Neuronal stem cell (in vitro differentiated cells): ENCODE data around the gene EPAS1.

Experiments
- DNase-seq: peaks from one replicate; pipeline ENCODE4 v3.0.0-alpha.2; 2013; ENCODE audit warnings: low spot score
- H2AFZ ChIP-seq: one replicate; pipeline ENCODE4 v1.6.1; 2013; ENCODE audit warnings: mild to moderate bottlenecking, low read length, inconsistent platforms
- H2AK5ac ChIP-seq: 2 replicates; pipeline ENCODE4 v1.6.1; 2013; ENCODE audit warnings: low read depth, mild to moderate bottlenecking, inconsistent platforms, low read length, moderate library complexity, mixed read lengths
- H2BK120ac ChIP-seq: 2 replicates; pipeline ENCODE4 v1.6.1; 2013; ENCODE audit warnings: low read depth, mild to moderate bottlenecking, inconsistent platforms, low read length, moderate library complexity, mixed read lengths
- H2BK12ac ChIP-seq: one replicate; pipeline ENCODE4 v1.6.1; 2013; ENCODE audit warnings: low read length, inconsistent platforms
- H2BK15ac ChIP-seq: 2 replicates; pipeline ENCODE4 v1.6.1; 2013; ENCODE audit warnings: mild to moderate bottlenecking, low read length, inconsistent platforms, mixed read lengths
- H2BK5ac ChIP-seq: one replicate; pipeline ENCODE4 v1.6.1; 2013; ENCODE audit warnings: inconsistent platforms, mild to moderate bottlenecking, low read length, moderate library complexity
- H3K14ac ChIP-seq: one replicate; pipeline ENCODE4 v1.6.1; 2013; ENCODE audit warnings: low read length, inconsistent platforms
- H3K18ac ChIP-seq: 2 replicates; pipeline ENCODE4 v1.6.1; 2013; ENCODE audit warnings: low read length, inconsistent platforms
- H3K23ac ChIP-seq: 2 replicates; pipeline ENCODE4 v1.6.1; 2013; ENCODE audit warnings: low read depth, mild to moderate bottlenecking, mixed read lengths, low read length, inconsistent platforms; ENCODE audit not compliant: poor library complexity
- H3K27ac ChIP-seq: replicated peaks from 3 replicates; pipeline ENCODE4 v1.5.1; 2013; ENCODE audit warnings: low read length, inconsistent platforms
- H3K27me3 ChIP-seq, 3 experiments: 2 replicates each; pipeline ENCODE4 v1.6.1; 2013; ENCODE audit warnings: low read length in 3 of 3, mild to moderate bottlenecking in 2 of 3, inconsistent platforms in 1 of 3, low read depth in 1 of 3, mixed read lengths in 1 of 3, moderate library complexity in 1 of 3; ENCODE audit not compliant: control insufficient read depth in 3 of 3, insufficient read depth in 3 of 3
- H3K36me3 ChIP-seq, 2 donors: replicated peaks in 1 of 2; 2 replicates each; pipeline ENCODE4 v1.6.1; 2013; ENCODE audit warnings: low read length in 2 of 2; ENCODE audit not compliant: control insufficient read depth in 2 of 2, insufficient read depth in 2 of 2
- H3K4ac ChIP-seq: 2 replicates; pipeline ENCODE4 v1.6.1; 2013; ENCODE audit warnings: inconsistent platforms, mild to moderate bottlenecking, low read length, moderate library complexity
- H3K4me1 ChIP-seq, 2 donors: 1 replicate in 1 of 2; 2 replicates in 1 of 2; pipeline ENCODE4 v1.6.1; 2013; ENCODE audit warnings: low read length in 2 of 2, low read depth in 1 of 2; ENCODE audit not compliant: control insufficient read depth in 2 of 2, insufficient read depth in 1 of 2
- H3K4me2 ChIP-seq: one replicate; pipeline ENCODE4 v1.6.1; 2013; ENCODE audit warnings: mild to moderate bottlenecking, low read length, inconsistent platforms; ENCODE audit not compliant: insufficient read depth, poor library complexity, severe bottlenecking
- H3K4me3 ChIP-seq, 2 donors: 2 replicates each; pipeline ENCODE4 v1.5.1; 2013; ENCODE audit warnings: low read length in 2 of 2, mild to moderate bottlenecking in 2 of 2, inconsistent platforms in 1 of 2, moderate library complexity in 1 of 2
- H3K79me1 ChIP-seq: one replicate; pipeline ENCODE4 v1.6.1; 2013; ENCODE audit warnings: low read depth, mild to moderate bottlenecking, inconsistent platforms, low read length, moderate library complexity
- H3K9ac ChIP-seq: one replicate; pipeline ENCODE4 v1.6.1; 2013; ENCODE audit warnings: mild to moderate bottlenecking, low read depth, low read length, inconsistent platforms; ENCODE audit not compliant: poor library complexity
- H3K9me3 ChIP-seq, 2 donors: replicated peaks in 1 of 2; 2 replicates each; pipeline versions ENCODE3 to v1.6.1; 2013; ENCODE audit warnings: low read length in 2 of 2, mild to moderate bottlenecking in 2 of 2, inconsistent platforms in 1 of 2, low read depth in 1 of 2, mixed read lengths in 1 of 2, moderate library complexity in 1 of 2; ENCODE audit not compliant: control insufficient read depth in 2 of 2, insufficient read depth in 1 of 2
- H4K8ac ChIP-seq: one replicate; pipeline ENCODE4 v1.6.1; 2013; ENCODE audit warnings: low read depth, mild to moderate bottlenecking, inconsistent platforms, low read length, moderate library complexity
- H4K91ac ChIP-seq: one replicate; pipeline ENCODE4 v1.6.1; 2013; ENCODE audit warnings: low read length, low read depth, mild to moderate bottlenecking, inconsistent platforms; ENCODE audit not compliant: poor library complexity
- WGBS, 2 donors: extraction: QIAGEN DNeasy Blood & Tissue Kit; methylation state at CpG; one replicate each; pipeline ENCODE4 v1.1.7; 2013; ENCODE audit warnings: missing lambda C conversion rate in 2 of 2, mixed read lengths in 1 of 2; ENCODE audit not compliant: insufficient read length in 2 of 2, insufficient replicate concordance in 1 of 2; ENCODE audit errors: extremely low coverage in 2 of 2; 5-methylcytosine and 5-hydroxymethylcytosine counted together

EPAS1 gene

GRCh38 chr2:46392561-46393346 lies 95.5 kb downstream of the EPAS1 start:
- H2AFZ ChIP-seq: no peak overlapping the region

GRCh38 chr2:46393347-46393820 lies 96.2 kb downstream of the EPAS1 start:
- no peak for DNase-seq
- H3K4ac ChIP-seq: no peak overlapping the region

More at GRCh38 chr2:46392561-46393346, 95.5 kb downstream of the EPAS1 start:
- Histone ChIP-seq H4K8ac (peak overlapping the region; percentile 43), H3K23ac (no peak overlapping the region), H3K79me1 (no peaks in the 10 kb centered on the region), H4K91ac (no peak overlapping the region), H3K27ac (no peak overlapping the region), H3K18ac (peak overlapping the region; percentile 15), H3K27me3 (peaks cover 0 to 7% (median 0%) of the 10 kb centered on the region in 3 experiments), H3K9ac (no peak overlapping the region), H3K4me3 (no peak overlapping the region), H3K4ac (no peak overlapping the region), H2BK15ac (no peak overlapping the region), H3K4me1 (peaks cover 0 to 7% of the 10 kb centered on the region in 2 donors), H3K9me3 (no peaks in the 10 kb centered on the region), H3K14ac (no peak overlapping the region), H2AK5ac (no peak overlapping the region), H2BK5ac (no peak overlapping the region), H2BK12ac (no peak overlapping the region), H2BK120ac (no peak overlapping the region), H3K4me2 (no peak overlapping the region), H3K36me3 (no peaks in the 10 kb centered on the region)
- DNase-seq: no peak
- no CpG with 5 or more reads among the region's 12 CpGs for WGBS, 2 donors

GRCh38 chr2:46393865-46394264 lies 96.7 kb downstream of the EPAS1 start:
- no peaks in the 10 kb centered on the region for H3K79me1 ChIP-seq
- H3K4ac ChIP-seq: no peak overlapping the region
- no peak overlapping the region for H2BK120ac ChIP-seq
- WGBS, 2 donors: no CpG with 5 or more reads among the region's 3 CpGs
- H4K8ac ChIP-seq: no peak overlapping the region
- no peak overlapping the region for H3K23ac ChIP-seq
- H3K9me3 ChIP-seq: no peaks in the 10 kb centered on the region
- no peak overlapping the region for H3K18ac ChIP-seq
- no peak overlapping the region for H3K9ac ChIP-seq
- no peak overlapping the region for H2AFZ ChIP-seq
- no peak overlapping the region for H3K4me2 ChIP-seq
- H3K4me3 ChIP-seq: no peak overlapping the region
- H3K36me3 ChIP-seq: no peaks in the 10 kb centered on the region
- H2BK12ac ChIP-seq: no peak overlapping the region
- peaks cover 0 to 7% (median 0%) of the 10 kb centered on the region in 3 experiments for H3K27me3 ChIP-seq
- no peak overlapping the region for H4K91ac ChIP-seq
- H2AK5ac ChIP-seq: no peak overlapping the region
- no peak for DNase-seq
- no peak overlapping the region for H3K14ac ChIP-seq
- peaks cover 0 to 7% of the 10 kb centered on the region in 2 donors for H3K4me1 ChIP-seq
- no peak overlapping the region for H3K27ac ChIP-seq
- H2BK15ac ChIP-seq: no peak overlapping the region
- no peak overlapping the region for H2BK5ac ChIP-seq

More at GRCh38 chr2:46393347-46393820, 96.2 kb downstream of the EPAS1 start:
- Histone ChIP-seq H3K79me1 (no peaks in the 10 kb centered on the region), H2BK120ac (no peak overlapping the region), H3K4me2 (no peak overlapping the region), H2BK15ac (no peak overlapping the region), H3K9ac (no peak overlapping the region), H3K36me3 (no peaks in the 10 kb centered on the region), H2AK5ac (no peak overlapping the region), H4K8ac (no peak overlapping the region), H3K4me1 (peaks cover 0 to 7% of the 10 kb centered on the region in 2 donors), H3K23ac (no peak overlapping the region), H3K27me3 (peaks cover 0 to 7% (median 0%) of the 10 kb centered on the region in 3 experiments), H3K9me3 (no peaks in the 10 kb centered on the region), H3K18ac (peak overlapping the region; percentile 56), H2BK5ac (no peak overlapping the region), H2AFZ (no peak overlapping the region), H4K91ac (no peak overlapping the region), H3K27ac (no peak overlapping the region), H3K14ac (peak overlapping the region; percentile 84), H3K4me3 (no peak overlapping the region), H2BK12ac (no peak overlapping the region)
- no CpG with 5 or more reads among the region's 12 CpGs for WGBS, 2 donors

- no peak overlapping the region for H2AK5ac ChIP-seq
- WGBS, 2 donors: no CpG with 5 or more reads among the region's 9 CpGs
- no peak overlapping the region for H3K27ac ChIP-seq
- H3K36me3 ChIP-seq: no peaks in the 10 kb centered on the region
- H3K23ac ChIP-seq: no peak overlapping the region
- H3K4ac ChIP-seq: no peak overlapping the region
- H3K14ac ChIP-seq: no peak overlapping the region
- H4K91ac ChIP-seq: no peak overlapping the region
- no peak overlapping the region for H3K4me2 ChIP-seq
- H2BK120ac ChIP-seq: no peak overlapping the region
- no peaks in the 10 kb centered on the region for H3K9me3 ChIP-seq
- peaks cover 0 to 7% (median 0%) of the 10 kb centered on the region in 3 experiments for H3K27me3 ChIP-seq
- no peak overlapping the region for H2AFZ ChIP-seq
- H3K18ac ChIP-seq: no peak overlapping the region
- H2BK15ac ChIP-seq: no peak overlapping the region
- no peak overlapping the region for H3K9ac ChIP-seq
- H3K79me1 ChIP-seq: no peaks in the 10 kb centered on the region
- H2BK12ac ChIP-seq: no peak overlapping the region
- H4K8ac ChIP-seq: no peak overlapping the region
- peaks cover 0 to 7% of the 10 kb centered on the region in 2 donors for H3K4me1 ChIP-seq
- no peak overlapping the region for H3K4me3 ChIP-seq
- no peak for DNase-seq
- H2BK5ac ChIP-seq: no peak overlapping the region
Observed at GRCh38 chr2:46394649-46395510, 97.7 kb downstream of the EPAS1 start.
